Stimulated activated CD8-positive, alpha-beta memory T cell treated with anti-CD3 and anti-CD28 coated beads, Interleukin-7, amount 100 ng/mL, for 4 hours (primary cell): ENCODE measurements around the gene SCFD2.

Experiments
- DNase-seq, 2 donors: peaks; one replicate each; pipeline ENCODE4 v3.0.0-alpha.2; 2020; ENCODE audit warnings: low read depth in 2 of 2

The SCFD2 gene

GRCh38 chr4:52989865-52990264 is 376.0 kb downstream of the SCFD2 start:
- no peak for DNase-seq

GRCh38 chr4:52987392-52988056 is 378.3 kb downstream of the SCFD2 start:
- no peak for DNase-seq

- no peak for DNase-seq
Observed at GRCh38 chr4:52984462-52984881, 381.4 kb downstream of the SCFD2 start.

GRCh38 chr4:52983563-52984303 is 382.1 kb downstream of the SCFD2 start:
- no peak for DNase-seq

- no peak for DNase-seq
Observed at GRCh38 chr4:52982946-52983340, 382.9 kb downstream of the SCFD2 start.

- no peak for DNase-seq
Observed at GRCh38 chr4:52982255-52982945, 383.5 kb downstream of the SCFD2 start.

GRCh38 chr4:52979821-52980590 is 385.9 kb downstream of the SCFD2 start:
- DNase-seq, result no peak

- no peak for DNase-seq
Observed at GRCh38 chr4:52979020-52979419, 386.8 kb downstream of the SCFD2 start.

GRCh38 chr4:52977252-52977651 is 388.6 kb downstream of the SCFD2 start:
- no peak for DNase-seq

GRCh38 chr4:52976523-52977230 is 389.2 kb downstream of the SCFD2 start:
- DNase-seq, result no peak

- DNase-seq, result no peak
Observed at GRCh38 chr4:52968691-52969090, 397.2 kb downstream of the SCFD2 start.

- no peak for DNase-seq
Observed at GRCh38 chr4:52968241-52968640, 397.6 kb downstream of the SCFD2 start.

- DNase-seq, result no peak
Observed at GRCh38 chr4:52966781-52967180, 399.1 kb downstream of the SCFD2 start.

GRCh38 chr4:52966172-52966571 is 399.7 kb downstream of the SCFD2 start:
- no peak for DNase-seq

- DNase-seq, result no peak
Observed at GRCh38 chr4:52964561-52965101, 401.2 kb downstream of the SCFD2 start.

- no peak for DNase-seq
Observed at GRCh38 chr4:52964011-52964410, 401.9 kb downstream of the SCFD2 start.

GRCh38 chr4:52962721-52963120 is 403.1 kb downstream of the SCFD2 start:
- DNase-seq, result no peak

- no peak for DNase-seq
Observed at GRCh38 chr4:52961666-52962412, 404.0 kb downstream of the SCFD2 start.

GRCh38 chr4:52959541-52959940 is 406.3 kb downstream of the SCFD2 start:
- no peak for DNase-seq

GRCh38 chr4:52957835-52958631 is 407.8 kb downstream of the SCFD2 start:
- no peak for DNase-seq
